HFF-Myc (cell line): Measurements from ENCODE around the gene COG5.

Experiments used
- DNase-seq: peaks from one replicate; pipeline ENCODE4 v3.0.0-alpha.2; 2011; ENCODE audit warnings: low read depth; ENCODE audit errors: extremely low read depth
- H3K4me3 ChIP-seq: replicated peaks from 2 replicates; pipeline ENCODE4 v1.5.1; 2011; ENCODE audit warnings: low read depth, mild to moderate bottlenecking, control low read depth, low read length
- CTCF ChIP-seq: IDR thresholded peaks from 2 replicates; pipeline ENCODE4 v1.5.1; 2012; ENCODE audit warnings: mild to moderate bottlenecking, low read depth, low read length, control low read depth; ENCODE audit errors: missing control alignments

Gene COG5

GRCh38 chr7:107461938-107462533, 101.7 kb downstream of the COG5 start:
- H3K4me3 ChIP-seq: no peak overlapping the region
- DNase-seq: no peak
- TF ChIP-seq CTCF: no peak

GRCh38 chr7:107453388-107453787, 110.3 kb downstream of the COG5 start:
- H3K4me3 ChIP-seq: no peak overlapping the region
- TF ChIP-seq CTCF: no peak
- no peak for DNase-seq

- H3K4me3 ChIP-seq: no peak overlapping the region
- no peak for DNase-seq
- no peak for TF ChIP-seq CTCF
Observed at GRCh38 chr7:107450970-107451369, 112.8 kb downstream of the COG5 start.

- no peak overlapping the region for H3K4me3 ChIP-seq
- DNase-seq: no peak
- TF ChIP-seq CTCF: no peak
Observed at GRCh38 chr7:107446988-107447387, 116.7 kb downstream of the COG5 start.

GRCh38 chr7:107446531-107446930, 117.2 kb downstream of the COG5 start:
- peak; percentile 25 for DNase-seq

GRCh38 chr7:107442678-107443077, 121.0 kb downstream of the COG5 start:
- H3K4me3 ChIP-seq: no peak overlapping the region
- no peak for TF ChIP-seq CTCF
- DNase-seq: no peak

More at GRCh38 chr7:107446531-107446930, 117.2 kb downstream of the COG5 start:
- no peak overlapping the region for H3K4me3 ChIP-seq
- no peak for TF ChIP-seq CTCF
